Stomach smooth muscle (tissue), 2 donors: ENCODE results near the gene SPSB1.

ENCODE experiments used
- H3K27ac ChIP-seq: one replicate; pipeline ENCODE4 v1.7.0; 2013; ENCODE audit warnings: mild to moderate bottlenecking, low read length, inconsistent platforms
- H3K27me3 ChIP-seq, 2 donors: one replicate each; pipeline ENCODE4 v1.7.0; 2013; ENCODE audit warnings: low read length in 2 of 2; ENCODE audit not compliant: insufficient read depth in 2 of 2, control insufficient read depth in 1 of 2
- H3K36me3 ChIP-seq, 2 donors: one replicate each; pipeline ENCODE4 v1.7.0; 2013; ENCODE audit warnings: low read length in 2 of 2; ENCODE audit not compliant: control insufficient read depth in 2 of 2, insufficient read depth in 2 of 2
- H3K4me1 ChIP-seq: one replicate; pipeline ENCODE4 v1.7.0; 2013; ENCODE audit warnings: low read length; ENCODE audit not compliant: control insufficient read depth, insufficient read depth
- H3K4me3 ChIP-seq, 2 donors: one replicate each; pipeline ENCODE4 v1.7.0; 2013; ENCODE audit warnings: low read length in 2 of 2
- H3K9ac ChIP-seq, 2 donors: one replicate each; pipeline ENCODE4 v1.7.0; 2013; ENCODE audit warnings: low read length in 2 of 2, mild to moderate bottlenecking in 1 of 2
- H3K9me3 ChIP-seq, 2 donors: one replicate each; pipeline ENCODE4 v1.7.0; 2013; ENCODE audit warnings: low read length in 2 of 2; ENCODE audit not compliant: control insufficient read depth in 2 of 2
- donor health status: healthy.
- donor health status: Pancreatic carcinoma.

SPSB1 gene

DNA sequence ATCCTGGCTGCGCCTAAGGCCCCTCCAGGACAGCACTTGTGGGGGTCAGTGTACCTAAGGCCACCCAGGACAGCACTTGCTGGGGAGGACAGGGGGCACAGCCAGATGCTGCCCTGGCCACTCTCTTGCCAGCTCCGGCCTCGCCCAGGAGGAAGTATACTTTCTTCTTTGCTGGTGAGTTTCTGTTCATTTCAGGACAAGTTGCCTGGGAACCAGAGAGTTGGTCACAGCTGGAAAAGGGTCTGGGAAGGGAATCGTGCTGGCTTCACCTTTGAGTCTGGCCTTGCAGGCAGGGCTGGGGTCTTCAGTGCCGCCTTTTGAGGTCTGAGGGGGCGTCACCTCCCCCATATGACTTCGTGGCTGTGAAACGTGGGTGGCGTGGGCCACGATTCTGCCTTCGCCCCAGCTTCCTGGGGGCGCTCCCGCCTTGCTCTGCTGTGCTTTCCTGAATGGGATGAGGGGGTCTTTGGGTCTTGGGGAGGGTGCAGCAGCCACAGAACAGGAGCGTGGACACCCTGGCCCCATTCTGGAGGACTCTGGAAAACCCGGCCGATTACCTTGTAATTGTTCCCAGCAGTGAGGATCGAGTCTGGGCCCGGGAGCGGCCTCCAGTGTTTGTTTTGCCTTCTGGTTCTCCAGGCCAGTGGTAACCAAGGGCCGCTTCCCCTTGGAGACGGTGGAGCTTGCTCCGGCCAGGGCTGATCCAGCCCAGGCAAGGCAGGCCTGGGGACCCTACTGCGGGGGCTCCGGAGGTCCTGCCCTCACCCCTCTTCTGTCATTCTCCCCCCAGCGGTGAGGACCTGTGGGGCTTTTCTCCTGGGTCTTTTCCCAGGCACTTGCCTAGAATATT is 45.9 kb downstream of the SPSB1 start:
- no peaks in the 10 kb centered on the region for H3K9me3 ChIP-seq
- peak overlapping the region; percentile 72 to 80 for H3K9ac ChIP-seq
- peaks cover 50% of the 10 kb centered on the region for H3K4me1 ChIP-seq
- H3K27ac ChIP-seq = peak overlapping the region; percentile 88
- H3K27me3 ChIP-seq = no peaks in the 10 kb centered on the region
- H3K4me3 ChIP-seq = peak overlapping the region; percentile 47 to 49
- H3K36me3 ChIP-seq = peaks cover 0 to 2% of the 10 kb centered on the region in 2 donors

DNA sequence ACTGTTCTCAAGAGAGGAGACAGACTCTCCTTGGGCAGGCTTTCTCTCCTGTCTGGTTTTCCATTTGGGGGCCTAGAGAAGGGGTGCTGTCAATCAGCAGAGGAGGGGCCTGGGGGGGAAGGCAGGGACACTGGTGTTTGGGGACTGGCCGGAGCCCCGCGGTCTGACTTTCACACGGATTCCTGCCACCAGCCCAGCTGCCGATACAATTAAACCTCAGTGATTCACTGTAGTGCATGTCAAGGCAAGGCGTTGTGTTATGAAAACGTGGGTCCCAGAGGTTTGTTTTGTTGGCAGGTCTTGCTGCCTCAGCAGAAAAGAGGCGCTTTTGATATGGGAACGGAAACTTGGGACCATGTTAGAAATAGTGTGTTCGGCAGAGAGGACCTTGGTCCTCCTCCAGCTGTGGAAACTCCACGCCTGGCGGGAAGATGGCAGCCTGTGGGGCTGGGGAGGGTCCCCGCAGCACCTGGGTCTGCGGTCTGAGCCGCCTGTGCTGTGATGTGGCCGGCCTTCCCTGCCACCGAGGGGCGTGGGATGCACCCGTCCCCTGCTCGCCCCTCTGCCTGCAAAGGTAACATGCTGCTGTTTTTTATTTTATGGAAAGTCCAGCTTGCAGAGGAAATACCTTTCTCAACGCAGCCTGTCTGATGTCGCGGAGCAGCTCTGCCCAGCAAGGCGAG is 47.6 kb downstream of the SPSB1 start:
- H3K4me1 ChIP-seq = peaks cover 63% of the 10 kb centered on the region
- H3K4me3 ChIP-seq = peak overlapping the region in 1 of 2 donors; percentile 22
- H3K36me3 ChIP-seq = peaks cover 0 to 2% of the 10 kb centered on the region in 2 donors
- no peaks in the 10 kb centered on the region for H3K27me3 ChIP-seq
- H3K9ac ChIP-seq = no peak overlapping the region
- no peaks in the 10 kb centered on the region for H3K9me3 ChIP-seq
- H3K27ac ChIP-seq = no peak overlapping the region

DNA sequence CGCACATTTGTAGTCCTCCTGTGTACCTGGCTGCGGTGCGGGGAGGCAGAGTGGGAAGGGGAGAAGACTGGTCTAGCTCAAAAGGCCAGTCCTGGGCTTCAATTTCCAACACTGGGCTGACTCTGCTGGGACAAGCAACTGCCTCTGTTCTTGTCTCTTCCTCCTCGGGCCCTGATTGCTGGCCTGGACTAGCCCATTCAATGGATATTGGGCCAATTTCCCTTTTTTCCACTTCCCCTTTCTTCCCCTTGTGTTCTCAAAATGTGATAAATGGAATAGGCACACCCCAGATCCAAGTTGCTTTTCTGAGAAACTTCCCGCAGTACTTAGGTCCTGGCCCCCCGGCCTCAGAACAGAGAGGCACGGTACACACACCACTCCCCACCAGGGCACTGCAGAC is 48.2 kb downstream of the SPSB1 start:
- peaks cover 65% of the 10 kb centered on the region for H3K4me1 ChIP-seq
- H3K27ac ChIP-seq = no peak overlapping the region
- no peak overlapping the region for H3K9ac ChIP-seq
- H3K27me3 ChIP-seq = no peaks in the 10 kb centered on the region
- H3K9me3 ChIP-seq = no peaks in the 10 kb centered on the region
- no peak overlapping the region for H3K4me3 ChIP-seq
- peaks cover 0 to 2% of the 10 kb centered on the region in 2 donors for H3K36me3 ChIP-seq

DNA sequence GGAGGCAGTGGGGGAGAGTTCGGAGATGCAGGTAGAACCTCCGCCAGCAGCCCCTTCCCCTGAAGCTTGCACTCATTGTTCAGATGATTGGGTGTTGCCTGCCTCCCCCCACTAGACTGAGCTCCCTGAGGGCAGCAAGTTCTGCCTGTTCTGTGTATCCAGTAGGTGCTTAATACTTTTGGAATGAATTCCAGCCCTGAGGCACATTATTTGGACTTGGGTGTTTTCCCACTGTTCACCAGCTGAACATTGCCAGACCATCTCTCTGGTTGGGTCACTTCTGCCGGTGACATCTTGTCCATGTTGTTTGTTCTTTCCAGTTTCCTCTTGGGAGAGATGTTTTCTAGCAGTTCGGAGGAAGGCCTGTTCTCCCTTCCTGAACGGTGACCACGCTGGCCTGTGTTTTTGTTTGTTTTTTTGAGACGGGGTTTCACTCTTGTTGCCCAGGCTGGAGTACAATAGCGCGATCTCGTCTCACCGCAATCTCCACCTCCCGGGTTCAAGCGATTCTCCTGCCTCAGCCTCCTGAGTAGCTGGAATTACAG is 48.7 kb downstream of the SPSB1 start:
- no peak overlapping the region for H3K9ac ChIP-seq
- H3K27ac ChIP-seq = no peak overlapping the region
- peaks cover 0 to 2% of the 10 kb centered on the region in 2 donors for H3K36me3 ChIP-seq
- H3K4me3 ChIP-seq = no peak overlapping the region
- no peaks in the 10 kb centered on the region for H3K27me3 ChIP-seq
- no peaks in the 10 kb centered on the region for H3K9me3 ChIP-seq
- peaks cover 67% of the 10 kb centered on the region for H3K4me1 ChIP-seq

DNA sequence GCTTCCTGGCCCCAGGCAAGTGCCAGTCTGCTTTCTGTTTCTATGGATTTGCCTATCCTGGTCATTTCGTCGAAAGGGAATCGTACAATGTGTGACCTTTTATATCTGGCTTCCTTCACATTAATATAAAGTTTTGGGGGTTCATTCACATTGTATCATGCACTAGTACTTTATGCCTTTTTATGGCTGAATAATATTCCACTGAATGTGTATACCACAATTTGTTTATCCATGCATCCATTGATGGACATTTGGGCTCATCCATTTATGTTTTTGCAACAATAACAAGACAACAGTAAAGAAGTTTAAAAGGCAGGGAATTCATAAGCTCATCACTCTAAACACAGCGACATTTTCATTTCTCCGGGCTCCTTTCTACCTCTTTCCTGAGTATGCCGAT is 50.6 kb downstream of the SPSB1 start:
- H3K27ac ChIP-seq = no peak overlapping the region
- no peaks in the 10 kb centered on the region for H3K27me3 ChIP-seq
- H3K9ac ChIP-seq = no peak overlapping the region
- H3K4me3 ChIP-seq = no peak overlapping the region
- peaks cover 54% of the 10 kb centered on the region for H3K4me1 ChIP-seq
- peaks cover 0 to 2% of the 10 kb centered on the region in 2 donors for H3K36me3 ChIP-seq
- no peaks in the 10 kb centered on the region for H3K9me3 ChIP-seq

DNA sequence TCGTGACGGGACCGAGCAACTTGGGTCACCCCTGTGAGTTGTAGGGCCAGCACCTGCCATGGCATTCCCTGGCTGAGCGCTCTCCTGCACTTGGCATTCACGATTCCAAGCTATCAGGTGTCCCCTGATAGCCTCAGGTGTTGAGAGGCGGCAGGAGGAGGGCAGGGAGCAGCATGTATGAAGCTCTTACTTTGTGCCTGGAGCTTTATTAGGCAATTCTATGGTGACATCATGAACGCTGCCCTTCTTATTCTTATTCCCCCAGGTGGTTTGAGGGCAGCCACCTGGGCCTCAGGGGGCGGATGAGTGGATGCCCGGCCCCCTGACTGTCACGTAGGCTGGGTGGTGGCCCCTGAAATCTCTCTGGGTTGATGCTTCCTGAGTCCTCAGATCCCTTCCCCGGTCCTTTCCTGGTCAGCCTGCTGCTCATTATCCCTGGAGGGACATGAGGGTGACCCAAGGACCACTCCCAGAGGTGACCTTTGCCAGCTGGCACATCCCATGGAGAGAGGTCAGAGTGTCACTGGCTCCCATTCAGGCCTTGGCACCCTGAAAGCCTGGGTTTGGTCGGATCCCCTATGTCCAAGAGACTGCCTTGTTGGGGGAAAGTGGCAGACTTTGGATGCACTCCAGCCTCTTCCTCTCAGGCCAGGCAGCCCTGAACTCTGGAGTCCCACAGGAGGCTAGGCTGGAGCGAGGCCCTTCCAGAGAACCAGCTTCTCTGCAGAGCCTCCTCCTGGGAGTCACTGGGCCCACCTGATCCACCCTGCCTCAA is 51.9 kb downstream of the SPSB1 start:
- peaks cover 43% of the 10 kb centered on the region for H3K4me1 ChIP-seq
- H3K9me3 ChIP-seq = no peaks in the 10 kb centered on the region
- H3K27me3 ChIP-seq = no peaks in the 10 kb centered on the region
- H3K36me3 ChIP-seq = peaks cover 0 to 2% of the 10 kb centered on the region in 2 donors
- H3K27ac ChIP-seq = peak overlapping the region; percentile 37
- no peak overlapping the region for H3K9ac ChIP-seq
- no peak overlapping the region for H3K4me3 ChIP-seq

DNA sequence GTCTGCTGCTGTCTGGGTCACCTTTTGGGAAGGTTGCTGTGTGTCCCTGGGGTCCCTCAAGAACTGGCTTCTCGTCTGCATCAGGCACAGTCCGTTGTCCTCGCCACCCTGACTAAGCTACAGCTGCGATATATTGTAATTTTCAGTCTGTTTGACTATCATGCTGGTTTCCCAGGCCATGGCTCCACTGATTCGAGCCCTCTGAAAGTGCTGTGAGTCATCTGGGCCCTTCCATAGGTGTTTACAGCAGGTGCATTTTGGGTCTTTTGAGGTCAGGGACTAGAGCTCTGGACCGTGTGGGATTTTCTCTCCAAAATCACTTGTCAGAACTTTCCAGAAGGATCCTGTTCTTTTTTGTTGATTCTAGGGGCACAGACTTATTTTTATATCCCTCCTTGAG is 52.8 kb downstream of the SPSB1 start:
- Histone ChIP-seq H3K4me1 (peaks cover 43% of the 10 kb centered on the region), H3K36me3 (peaks cover 3 to 7% of the 10 kb centered on the region in 2 donors), H3K9ac (no peak overlapping the region), H3K9me3 (no peaks in the 10 kb centered on the region), H3K27ac (no peak overlapping the region), H3K4me3 (no peak overlapping the region), H3K27me3 (no peaks in the 10 kb centered on the region)

DNA sequence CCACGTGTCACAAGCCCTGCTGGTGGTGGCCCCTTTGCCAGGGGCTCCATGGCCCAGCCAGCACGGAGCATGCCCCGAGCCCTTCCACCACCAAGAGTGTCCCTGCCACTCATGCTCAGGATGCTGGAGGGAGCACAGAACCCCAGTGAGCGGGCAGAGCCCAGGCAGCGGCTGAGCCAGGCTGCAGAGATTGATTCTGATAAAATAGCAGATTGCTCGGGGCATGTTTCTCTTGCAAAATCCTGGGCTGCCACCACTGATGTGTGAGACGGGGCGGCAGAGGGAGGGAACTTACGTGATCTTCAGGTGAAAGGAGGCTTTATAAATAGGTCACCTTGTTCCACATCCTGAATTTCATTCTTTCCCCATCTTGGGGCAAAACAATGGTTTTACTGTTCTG is 53.2 kb downstream of the SPSB1 start:
- Histone ChIP-seq H3K4me3 (no peak overlapping the region), H3K4me1 (peaks cover 43% of the 10 kb centered on the region), H3K36me3 (peaks cover 3 to 7% of the 10 kb centered on the region in 2 donors), H3K9me3 (no peaks in the 10 kb centered on the region), H3K27me3 (no peaks in the 10 kb centered on the region), H3K27ac (no peak overlapping the region), H3K9ac (no peak overlapping the region)

DNA sequence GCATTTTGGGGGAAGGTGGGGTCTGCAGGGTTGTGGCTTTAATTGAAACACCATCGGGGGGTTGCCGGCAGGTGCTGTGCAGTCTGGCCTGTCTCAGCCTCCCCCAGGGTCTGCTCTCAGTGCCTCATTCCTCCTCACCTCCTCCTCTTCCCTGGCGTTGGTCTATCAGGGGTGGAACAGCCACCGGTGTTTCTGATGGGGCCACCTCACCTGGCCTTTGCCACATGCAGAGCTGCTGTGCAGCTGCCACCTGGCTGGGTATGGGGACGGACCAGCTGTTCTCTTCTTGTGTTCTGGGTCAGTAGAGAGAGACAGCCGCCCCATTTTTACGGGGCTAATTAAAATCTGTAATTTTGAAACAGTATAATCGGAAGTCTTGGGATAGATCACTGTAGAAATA is 53.9 kb downstream of the SPSB1 start:
- Histone ChIP-seq H3K36me3 (peaks cover 3 to 7% of the 10 kb centered on the region in 2 donors), H3K9me3 (no peaks in the 10 kb centered on the region), H3K4me3 (no peak overlapping the region), H3K27me3 (no peaks in the 10 kb centered on the region), H3K27ac (no peak overlapping the region), H3K4me1 (peaks cover 42% of the 10 kb centered on the region), H3K9ac (no peak overlapping the region)

DNA sequence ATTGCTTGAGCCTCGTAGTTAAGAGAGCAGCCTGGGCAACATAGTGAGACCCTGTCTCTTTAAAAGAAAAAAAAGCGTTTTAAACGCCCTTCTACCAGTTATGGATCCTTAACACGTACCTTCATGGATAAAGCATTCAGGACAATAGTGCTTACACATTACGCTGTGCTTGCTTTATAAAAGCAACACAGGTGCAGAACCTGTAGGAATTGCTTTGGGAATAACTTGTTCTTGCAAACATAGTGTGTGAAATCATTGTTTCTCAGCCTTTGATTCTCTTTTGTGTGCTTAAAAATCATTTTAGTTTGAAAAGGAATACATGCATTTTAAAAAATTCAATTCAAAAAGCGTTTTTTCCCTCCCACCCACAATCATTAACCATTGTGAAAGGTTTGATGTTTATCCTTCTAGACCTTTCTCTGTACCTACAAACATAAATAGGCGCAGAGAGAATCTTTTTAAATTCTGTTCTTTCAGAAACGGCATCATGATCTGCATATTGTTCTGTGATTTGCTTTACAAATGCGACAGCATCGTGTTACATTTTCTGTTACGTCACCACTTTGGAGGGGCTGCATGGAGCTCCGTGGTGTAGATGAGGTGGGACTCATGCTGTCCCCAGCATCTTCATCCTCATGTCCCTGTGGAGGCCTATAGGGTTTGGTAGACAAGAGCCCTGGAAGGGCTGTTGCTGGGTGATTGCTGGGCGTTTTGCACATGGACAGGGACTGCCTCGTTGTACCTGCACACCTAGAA is 54.6 kb downstream of the SPSB1 start:
- H3K9me3 ChIP-seq = no peaks in the 10 kb centered on the region
- no peak overlapping the region for H3K27ac ChIP-seq
- peaks cover 3 to 7% of the 10 kb centered on the region in 2 donors for H3K36me3 ChIP-seq
- H3K27me3 ChIP-seq = no peaks in the 10 kb centered on the region
- H3K4me1 ChIP-seq = peaks cover 49% of the 10 kb centered on the region
- H3K9ac ChIP-seq = no peak overlapping the region
- no peak overlapping the region for H3K4me3 ChIP-seq
